Daoy (cell line): ENCODE measurements around the gene MPND. TPM values are rescaled to one million over a fixed set of nuclear protein-coding genes. Genes with fewer than 3 reads are reported as not detected.

Source experiments
- DNase-seq: peaks from one replicate; pipeline ENCODE4 v3.0.0-alpha.2; 2015; ENCODE audit warnings: low read depth
- total RNA-seq: library from RNA; depleted of rRNA; stranded (reverse); fragments of >200 nt; shearing (Covaris generic); gene quantifications from 2 replicates; pipeline ENCODE4 v1.2.3, GENCODE V29; 2014

MPND gene
- total RNA-seq, 1 experiment from 2014 or later, result 2.5 TPM

GRCh38 chr19:4376991-4377781 is 33.8 kb downstream of the MPND start:
- DNase-seq, result peak; percentile 57

DNA sequence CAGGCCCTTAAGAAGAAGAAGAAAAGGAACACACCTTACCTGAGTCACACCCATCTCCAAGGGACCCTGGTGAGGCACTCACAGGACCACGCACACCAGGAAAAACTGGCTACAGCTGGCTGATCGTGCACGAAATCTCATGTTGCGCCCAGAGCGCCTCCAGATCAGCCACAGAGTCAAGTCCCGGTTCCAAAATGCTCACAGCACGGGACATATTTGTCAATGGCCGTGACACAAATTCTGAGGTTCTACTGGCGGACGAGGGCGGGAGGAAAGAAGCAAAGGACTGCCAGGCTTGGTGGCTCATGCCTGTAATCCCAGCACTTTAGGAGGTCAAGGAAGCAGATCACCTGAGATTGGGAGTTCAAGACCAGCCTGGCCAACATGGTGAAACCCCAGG is 35.5 kb downstream of the MPND start:
- DNase-seq, result peak; percentile 3

GRCh38 chr19:4379383-4380253 is 36.3 kb downstream of the MPND start:
- DNase-seq, result peak; percentile 78

DNA sequence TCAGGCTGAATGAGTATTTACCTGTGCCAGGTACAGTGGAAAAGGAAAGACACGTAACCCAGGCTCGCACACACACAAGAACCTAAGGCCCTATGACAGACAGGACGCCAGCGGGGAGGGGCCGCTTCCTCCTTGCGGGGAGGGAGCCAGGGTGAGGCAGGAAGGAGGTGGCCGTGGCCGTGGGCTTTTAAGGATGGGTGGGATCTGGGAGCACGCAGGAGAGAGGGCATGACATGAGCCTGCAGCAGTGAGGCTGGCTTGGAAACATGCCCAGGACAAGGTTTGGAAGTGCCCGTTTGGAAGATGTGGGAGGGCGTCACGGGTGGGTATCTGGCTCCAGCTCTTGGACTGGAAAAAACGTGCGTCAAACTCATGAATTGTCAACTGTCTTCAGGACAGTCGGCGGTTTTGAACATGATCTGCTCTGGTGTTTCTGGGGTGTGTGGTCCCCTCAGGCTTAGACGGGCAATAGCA is 36.9 kb downstream of the MPND start:
- DNase-seq, result peak; percentile 8

DNA sequence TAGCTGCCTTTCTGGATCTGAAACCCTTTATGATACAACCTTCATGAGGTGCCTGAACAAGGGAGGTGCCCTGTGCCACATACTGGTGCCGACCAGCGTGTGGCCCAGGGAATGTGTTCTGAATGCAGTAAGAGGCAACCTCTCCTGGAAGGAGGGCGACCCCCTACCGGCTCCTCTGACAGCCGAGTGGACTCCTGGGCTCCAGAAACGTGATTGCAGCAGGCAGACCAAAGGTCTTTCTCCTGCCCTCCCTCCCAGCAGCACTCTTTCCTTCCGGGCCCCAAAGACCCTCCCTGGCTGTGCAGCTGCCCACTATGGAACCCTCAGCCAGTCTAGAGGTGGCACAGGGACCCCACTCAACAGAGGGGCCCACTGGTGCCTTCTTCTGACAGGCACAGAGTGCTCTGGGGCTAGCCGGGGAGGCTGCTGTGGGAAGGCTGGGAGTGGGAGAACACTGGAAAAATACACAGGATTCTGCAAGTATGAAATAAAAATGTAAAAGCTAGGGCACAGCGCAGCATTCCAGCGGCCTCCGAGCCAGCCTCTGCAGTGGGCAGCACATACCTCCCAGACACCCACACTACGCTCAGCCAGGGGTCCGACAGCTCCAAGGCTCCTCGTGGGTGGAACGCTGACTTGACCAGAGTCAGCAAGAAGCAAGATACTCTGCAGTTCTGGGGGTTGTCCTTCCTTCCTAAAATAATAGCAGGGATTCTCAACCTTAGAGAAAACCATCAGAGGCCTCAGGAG is 42.1 kb downstream of the MPND start:
- DNase-seq, result no peak

- no peak for DNase-seq
These were observed 42.9 kb downstream of the MPND start for GRCh38 chr19:4386041-4386782.

DNA sequence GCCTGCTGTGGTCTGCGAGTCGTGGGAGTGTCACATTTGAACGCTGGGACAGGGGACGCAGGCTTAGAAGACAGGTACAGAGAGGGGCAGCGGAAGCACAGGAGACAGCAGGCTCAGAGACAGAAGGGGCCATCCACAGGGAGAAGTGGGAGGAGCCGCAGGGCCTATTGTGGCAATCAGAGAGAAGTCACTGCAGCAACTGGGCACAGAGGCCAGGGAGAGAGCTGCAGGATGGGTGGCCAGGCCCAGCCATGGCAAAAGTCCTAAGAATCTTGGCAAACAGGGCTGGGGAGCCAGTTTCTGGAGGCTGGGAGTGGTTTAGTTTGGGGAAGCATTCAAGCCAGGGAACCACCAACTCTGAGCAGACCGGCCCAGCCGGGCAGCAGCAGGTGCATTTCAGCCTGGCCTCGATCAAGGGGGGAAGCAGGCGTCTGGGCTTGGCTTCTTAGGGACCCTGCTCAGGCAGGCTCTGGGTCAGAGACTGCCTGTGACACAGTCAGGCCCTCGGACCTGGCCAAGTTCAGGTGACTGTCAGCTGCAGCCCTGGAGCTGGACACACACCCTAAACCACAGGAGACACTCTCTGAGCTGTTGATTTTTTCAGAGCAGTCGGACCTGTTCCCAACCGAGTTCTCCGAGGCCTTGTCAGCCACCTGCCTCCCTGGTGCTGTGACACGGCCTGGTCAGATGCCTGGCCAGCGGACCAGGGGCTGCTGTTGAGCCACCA is 45.1 kb downstream of the MPND start:
- DNase-seq, result no peak

GRCh38 chr19:4389064-4389375 is 45.7 kb downstream of the MPND start:
- DNase-seq, result no peak

DNA sequence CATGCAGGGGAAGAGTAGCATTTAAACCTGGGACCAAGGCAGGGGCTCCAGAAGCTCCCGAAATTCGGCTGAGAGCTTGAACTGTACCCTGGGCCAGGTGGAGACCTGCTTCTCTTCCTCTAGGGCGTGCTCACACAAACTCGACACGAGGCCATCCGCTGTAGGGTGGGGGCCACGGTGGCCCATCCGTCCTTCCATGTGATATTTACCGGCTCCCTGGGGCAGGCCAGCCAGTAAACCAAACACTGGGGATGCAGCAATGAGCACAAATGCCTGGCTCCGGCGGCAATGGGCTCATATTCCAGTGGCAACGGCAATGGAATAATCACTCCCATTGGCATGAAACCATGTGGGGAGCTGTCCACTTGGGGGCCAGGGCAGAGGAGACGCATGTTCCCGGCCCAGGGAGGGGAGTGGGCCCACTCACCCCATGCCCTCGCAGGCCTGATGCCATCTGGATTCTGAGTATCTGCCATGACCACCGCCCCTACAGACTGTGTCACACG is 46.2 kb downstream of the MPND start:
- no peak for DNase-seq

DNA sequence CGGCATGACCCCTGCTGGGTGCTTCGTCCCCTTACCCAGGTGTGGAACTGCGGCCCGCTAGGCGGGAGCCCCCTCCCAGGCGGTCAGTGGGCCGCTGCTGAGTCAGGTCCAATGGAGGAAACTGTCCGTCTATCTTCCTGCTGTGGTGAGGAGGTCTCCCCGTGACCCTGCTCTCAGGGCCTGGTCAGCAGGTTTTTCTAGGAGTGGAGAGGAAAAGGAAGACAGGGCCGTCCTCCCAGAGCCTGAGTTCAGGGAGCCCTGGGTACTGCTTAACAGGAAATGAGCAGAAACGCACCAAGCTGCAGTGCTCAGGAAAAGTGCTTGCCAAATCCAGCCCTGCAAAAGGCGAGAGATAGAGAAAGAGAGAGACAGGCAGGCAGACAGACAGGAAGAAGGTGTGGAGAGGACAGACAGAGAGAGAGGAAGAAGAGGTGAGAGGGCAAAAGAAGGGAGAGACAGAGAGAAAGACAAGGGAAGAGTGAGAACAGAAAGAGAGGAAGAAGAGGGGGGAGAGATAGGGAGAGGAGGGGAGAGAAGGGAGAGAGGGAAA is 46.7 kb downstream of the MPND start:
- DNase-seq, result no peak

- no peak for DNase-seq
These were observed 47.4 kb downstream of the MPND start for GRCh38 chr19:4390567-4391305.

DNA sequence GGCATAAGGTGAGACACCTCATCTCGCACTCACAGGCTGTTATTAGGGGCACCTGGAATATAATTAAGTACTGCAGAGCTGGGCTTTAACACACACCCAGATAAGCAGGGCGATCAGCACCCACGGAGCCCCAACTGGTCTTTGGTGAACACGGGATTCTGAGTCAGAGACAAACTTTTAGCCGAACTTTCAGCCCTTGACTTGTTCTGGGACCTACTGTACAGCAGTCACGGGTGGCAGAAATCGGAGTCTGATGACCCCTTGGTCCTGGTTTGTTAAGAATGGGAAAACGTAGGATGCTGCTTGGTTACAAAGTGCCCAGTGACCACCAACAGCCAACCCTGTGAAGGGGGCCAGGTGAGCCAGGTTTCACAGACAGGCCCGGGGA is 47.9 kb downstream of the MPND start:
- DNase-seq, result no peak

GRCh38 chr19:4391701-4392483 is 48.5 kb downstream of the MPND start:
- DNase-seq, result no peak

- no peak for DNase-seq
These were observed 50.7 kb downstream of the MPND start for GRCh38 chr19:4393947-4394590.

DNA sequence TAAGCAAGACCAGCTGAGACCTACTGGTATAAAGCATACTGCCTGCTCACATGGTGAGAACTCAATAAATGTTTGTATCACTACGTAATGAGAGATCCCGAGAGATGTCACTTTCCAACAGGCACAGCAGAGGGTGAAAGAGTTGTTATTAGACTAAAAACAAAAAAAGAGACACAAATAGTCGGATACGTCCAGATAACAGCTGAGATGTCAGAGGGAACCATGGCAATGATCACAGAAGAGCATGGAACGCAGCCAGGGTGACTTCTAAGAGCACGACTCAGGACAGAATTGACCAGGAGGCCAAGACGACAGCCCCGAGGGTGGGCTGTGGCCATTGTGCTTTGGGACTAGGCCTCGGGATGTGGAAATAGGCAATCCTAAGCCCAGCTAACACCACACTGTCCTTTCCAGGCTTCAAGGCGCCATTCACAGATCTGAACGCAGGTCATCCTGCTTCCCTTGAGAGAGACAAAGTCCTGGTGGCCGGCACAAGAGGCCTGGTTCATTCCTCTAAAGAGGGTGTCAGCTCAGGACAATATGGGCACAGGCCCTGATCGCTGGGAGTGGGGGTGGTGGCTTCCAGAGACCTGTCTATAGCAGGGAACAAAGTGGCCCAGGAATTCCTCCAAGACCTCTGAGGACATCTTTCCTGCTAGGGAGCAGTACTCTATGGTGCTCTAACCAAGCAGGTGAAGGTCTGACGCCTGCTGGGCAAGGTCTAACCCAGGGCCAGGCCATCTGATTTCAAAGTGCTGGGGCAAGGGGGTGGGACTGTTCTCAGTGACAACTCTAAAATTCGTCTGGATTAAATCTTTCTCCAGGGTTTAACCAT is 53.8 kb downstream of the MPND start:
- no peak for DNase-seq

GRCh38 chr19:4399812-4400134 is 56.4 kb downstream of the MPND start:
- DNase-seq, result peak; percentile 35

DNA sequence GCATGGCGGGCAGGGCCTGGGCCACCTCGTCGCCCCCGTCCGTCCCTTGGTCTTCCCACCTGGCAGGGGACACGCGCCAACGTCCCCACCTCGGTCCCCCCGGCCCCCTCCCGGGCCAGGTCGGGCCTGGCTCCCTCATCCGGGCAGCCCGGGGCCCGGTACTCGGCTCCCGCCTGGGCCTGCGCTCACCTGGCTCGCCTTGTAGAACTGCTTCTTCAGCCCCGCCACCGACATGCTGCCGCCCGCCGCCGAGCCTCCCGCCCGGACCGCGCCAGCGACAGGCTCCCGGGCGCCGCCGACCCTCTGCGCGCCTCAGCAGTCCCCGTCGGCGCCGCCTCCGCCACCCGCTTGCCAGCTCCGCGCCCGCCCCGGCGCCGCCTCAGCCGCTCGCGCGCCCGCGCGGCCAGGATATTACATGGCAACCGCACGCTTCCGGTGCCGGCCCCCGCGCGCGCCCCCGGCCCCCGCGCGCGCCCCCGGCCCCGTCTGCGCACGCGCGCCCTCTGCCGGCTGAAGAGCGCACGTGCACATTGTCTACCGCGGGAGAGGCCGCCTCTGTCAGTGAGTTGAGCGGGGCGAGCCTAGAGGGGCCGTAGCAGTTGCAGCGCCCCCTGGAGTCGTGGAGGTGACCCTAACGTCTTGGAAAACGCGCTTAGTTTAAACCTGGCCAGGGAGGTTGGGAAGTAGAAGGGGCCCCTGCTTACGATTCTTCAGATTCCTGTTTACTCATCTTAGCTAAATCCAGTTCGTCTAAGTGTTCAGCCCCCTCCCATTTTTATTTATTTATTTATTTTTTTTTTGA is 57.0 kb downstream of the MPND start, which contains the start of gene SH3GL1:
TSS of gene SH3GL1 (minus strand) at position 413 of the 802 bp plus-strand sequence. CDS start at position 234, 179 bp downstream.
- peak; percentile 93 for DNase-seq
